Measurements from ENCODE around the gene GCM1.

- TF ChIP-seq POLR2A (IDR thresholded peaks at IDR 0.05) (no peak), CTCF (IDR thresholded peaks at IDR 0.05) (no peak)
Measured at GRCh38 chr6:53151676-53152075, 3.0 kb upstream of the GCM1 start.
